ENCODE measurements around the gene ADAM12.

ADAM12 gene

GRCh38 chr10:126133906-126134656 lies 254.2 kb downstream of the ADAM12 start:
- no peak for DNase-seq

- no peak for DNase-seq
Measured at GRCh38 chr10:126133082-126133620, 255.1 kb downstream of the ADAM12 start.

DNA sequence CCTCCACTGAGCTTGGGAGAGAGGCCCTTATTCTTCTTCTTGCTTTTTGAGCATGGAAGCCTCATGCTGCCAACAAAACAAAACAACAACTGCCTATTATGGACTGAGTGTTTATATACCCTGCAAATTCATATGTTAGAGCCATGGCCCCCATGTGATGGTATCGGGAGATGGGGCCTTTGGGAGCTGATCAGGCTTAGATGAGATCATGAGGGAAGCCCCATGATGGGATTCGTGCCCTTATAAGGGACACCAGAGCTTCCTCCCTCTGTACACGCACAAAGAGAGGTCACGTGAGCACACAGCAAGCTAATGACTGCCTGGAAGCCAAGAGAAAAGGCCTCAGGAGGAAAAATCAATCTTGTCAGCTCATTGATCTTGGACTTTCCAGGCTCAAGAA lies 256.9 kb downstream of the ADAM12 start:
- no peak for DNase-seq

GRCh38 chr10:126130271-126130710 lies 258.0 kb downstream of the ADAM12 start:
- DNase-seq, result no peak

DNA sequence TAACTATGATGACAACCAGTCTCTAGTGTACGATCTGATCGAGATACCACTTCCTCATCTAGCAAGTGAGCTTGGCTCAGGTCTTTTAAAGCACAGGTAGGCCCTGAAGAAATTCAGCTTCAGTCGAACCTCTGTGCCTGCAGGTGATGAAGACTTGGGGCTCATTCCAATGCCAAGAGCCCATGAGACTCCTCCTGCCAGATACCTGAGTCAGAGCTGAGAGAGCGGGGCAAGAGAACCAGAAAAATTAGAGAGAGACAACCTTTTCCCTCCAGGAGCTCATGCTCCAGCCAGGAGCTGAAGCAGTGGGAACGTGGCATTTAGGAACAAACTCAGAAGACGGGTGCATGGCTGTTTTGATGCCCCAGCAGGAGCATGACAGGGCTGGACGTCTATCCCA lies 259.3 kb downstream of the ADAM12 start:
- no peak for DNase-seq

DNA sequence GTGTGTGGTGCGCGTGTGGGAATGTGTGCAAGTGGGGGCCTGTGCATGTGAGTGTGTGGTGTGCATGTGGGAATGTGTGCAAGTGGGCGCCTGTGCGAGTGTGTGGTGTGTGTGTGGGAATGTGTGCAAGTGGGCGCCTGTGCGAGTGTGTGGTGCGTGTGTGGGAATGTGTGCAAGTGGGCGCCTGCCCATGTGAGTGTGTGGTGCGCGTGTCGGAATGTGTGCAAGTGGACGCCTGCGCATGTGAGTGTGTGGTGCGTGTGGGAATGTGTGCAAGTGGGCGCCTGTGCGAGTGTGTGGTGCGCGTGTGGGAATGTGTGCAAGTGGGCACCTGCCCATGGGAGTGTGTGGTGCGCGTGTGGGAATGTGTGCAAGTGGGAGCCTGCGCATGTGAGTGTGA lies 259.7 kb downstream of the ADAM12 start:
- DNase-seq, result no peak

- no peak for DNase-seq
Measured at GRCh38 chr10:126127481-126128029, 260.7 kb downstream of the ADAM12 start.

GRCh38 chr10:126126866-126127265 lies 261.4 kb downstream of the ADAM12 start:
- no peak for DNase-seq

- DNase-seq, result no peak
Measured at GRCh38 chr10:126126023-126126422, 262.3 kb downstream of the ADAM12 start.

DNA sequence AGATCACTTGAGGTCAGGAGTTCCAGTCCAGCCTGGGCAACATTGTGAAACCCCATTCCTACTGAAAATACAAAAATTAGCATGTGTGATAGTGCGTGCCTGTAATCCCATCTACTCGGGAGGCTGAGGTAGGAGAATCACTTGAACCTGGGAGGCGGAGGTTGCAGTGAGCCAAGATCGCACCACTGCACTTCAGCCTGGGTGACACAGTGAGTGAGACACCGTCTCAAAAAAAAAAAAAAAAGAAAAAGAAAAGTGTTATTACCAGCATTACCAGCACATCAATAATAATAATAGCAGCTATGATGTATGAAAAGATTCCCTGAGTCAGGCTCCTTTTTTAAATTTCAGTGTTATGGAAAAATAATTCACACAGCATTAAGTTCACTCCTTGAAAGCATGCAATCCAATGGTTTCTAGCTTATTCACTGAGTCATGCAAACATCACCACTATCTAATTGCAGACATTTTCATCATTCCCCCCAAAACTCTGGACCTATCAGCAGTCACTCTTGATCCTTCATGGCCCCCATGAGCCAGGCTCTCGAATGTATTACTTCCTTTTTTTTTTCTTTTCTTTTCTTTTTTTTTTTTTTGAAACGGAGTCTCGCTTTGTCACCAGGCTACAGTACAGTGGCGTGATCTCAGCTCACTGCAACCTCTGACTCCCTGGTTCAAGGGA lies 263.5 kb downstream of the ADAM12 start:
- DNase-seq, result no peak

DNA sequence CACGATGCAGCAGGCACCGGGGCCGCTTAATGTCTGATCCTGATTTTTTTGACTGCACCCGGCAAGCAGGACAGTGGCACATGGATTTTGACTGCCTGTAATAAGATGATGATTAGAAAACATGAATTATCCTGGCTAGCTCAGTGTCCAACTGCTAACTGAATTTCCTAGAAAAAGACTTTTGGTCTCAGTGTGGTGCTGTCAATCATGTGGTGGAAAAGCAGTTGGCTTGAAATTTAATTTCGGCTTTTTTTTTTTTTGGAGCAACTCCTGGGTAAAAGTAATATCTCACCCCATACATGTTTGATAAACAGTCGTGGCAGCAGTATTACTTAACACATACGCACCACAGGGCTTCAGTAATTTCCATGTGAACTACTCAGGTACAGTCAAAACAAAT lies 264.2 kb downstream of the ADAM12 start:
- no peak for DNase-seq

GRCh38 chr10:126123466-126123865 lies 264.8 kb downstream of the ADAM12 start:
- no peak for DNase-seq

- DNase-seq, result no peak
Measured at GRCh38 chr10:126122881-126123280, 265.4 kb downstream of the ADAM12 start.

DNA sequence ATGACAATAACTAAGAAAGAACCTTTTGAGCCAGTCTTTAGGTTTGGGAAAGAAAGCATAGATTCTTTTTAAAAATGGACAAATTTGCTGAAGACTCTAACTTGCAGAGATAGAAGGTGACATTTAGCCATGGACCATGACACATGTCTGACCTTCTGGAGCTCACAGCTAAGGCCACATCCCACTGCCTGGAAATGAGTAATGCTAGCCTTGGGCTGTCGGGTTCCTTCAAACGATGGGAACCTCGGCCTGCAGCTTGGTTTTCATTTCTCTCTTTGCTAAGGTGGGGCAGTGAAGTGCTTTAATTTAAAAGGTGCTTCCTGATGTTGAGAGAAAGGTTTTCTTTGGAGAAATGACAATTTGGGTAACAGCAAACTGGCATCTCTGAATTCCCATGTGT lies 268.7 kb downstream of the ADAM12 start:
- no peak for DNase-seq

DNA sequence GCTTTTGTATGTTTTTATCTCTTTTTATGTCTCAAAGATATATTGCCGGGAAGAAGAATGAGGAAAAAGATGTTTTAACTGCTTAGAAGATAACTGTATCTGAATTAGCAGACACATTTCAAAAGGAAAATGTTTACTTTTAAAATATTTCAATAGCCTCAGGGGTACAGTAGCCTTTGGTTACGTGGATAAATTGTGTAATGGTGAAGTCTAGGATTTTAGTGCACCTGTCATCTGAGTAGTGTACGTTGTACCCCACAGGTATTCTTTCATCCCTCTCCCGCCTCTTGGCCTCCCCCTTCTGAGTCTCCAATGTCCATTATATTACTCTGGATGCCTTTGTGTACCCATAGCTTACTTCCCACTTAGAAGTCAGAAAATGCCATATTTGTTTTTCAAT lies 269.8 kb downstream of the ADAM12 start:
- no peak for DNase-seq

DNA sequence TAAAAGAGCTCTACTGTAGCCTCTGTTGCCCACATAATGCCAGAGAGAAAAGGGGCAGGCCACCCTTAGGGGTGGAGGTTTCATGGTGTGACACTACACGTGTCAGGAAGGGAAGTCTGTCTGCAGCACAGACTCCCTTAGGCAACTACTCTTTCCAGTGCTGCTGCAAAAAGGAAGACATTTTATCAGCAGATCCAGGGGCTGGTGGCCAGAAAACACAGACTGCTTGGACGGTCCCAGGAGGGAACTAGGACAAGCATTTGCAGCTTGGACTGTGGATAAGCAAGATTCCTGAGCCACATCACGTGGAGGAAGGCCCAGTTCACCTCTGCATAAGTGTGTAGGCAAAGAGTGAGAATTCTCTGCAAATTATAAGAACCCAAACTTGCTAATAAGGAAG lies 271.1 kb downstream of the ADAM12 start:
- DNase-seq, result no peak

DNA sequence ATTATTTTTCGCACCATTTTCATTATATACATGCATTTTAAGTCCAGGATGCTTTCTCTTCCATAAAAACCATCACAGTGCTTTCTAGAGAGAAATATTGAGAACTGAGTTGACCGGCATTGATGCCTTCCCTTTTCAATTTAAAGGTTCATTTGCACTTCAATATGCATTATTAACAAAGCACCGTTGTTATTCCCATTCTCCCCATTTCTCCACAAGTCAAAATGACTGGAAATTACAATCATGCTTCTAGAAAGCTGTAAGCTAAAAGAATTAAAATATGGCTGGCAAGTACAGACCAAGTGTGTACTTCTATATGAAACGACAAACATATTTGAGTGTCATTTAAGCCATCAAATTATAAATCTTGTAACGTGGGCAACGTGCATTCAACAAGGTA lies 272.4 kb downstream of the ADAM12 start:
- no peak for DNase-seq

DNA sequence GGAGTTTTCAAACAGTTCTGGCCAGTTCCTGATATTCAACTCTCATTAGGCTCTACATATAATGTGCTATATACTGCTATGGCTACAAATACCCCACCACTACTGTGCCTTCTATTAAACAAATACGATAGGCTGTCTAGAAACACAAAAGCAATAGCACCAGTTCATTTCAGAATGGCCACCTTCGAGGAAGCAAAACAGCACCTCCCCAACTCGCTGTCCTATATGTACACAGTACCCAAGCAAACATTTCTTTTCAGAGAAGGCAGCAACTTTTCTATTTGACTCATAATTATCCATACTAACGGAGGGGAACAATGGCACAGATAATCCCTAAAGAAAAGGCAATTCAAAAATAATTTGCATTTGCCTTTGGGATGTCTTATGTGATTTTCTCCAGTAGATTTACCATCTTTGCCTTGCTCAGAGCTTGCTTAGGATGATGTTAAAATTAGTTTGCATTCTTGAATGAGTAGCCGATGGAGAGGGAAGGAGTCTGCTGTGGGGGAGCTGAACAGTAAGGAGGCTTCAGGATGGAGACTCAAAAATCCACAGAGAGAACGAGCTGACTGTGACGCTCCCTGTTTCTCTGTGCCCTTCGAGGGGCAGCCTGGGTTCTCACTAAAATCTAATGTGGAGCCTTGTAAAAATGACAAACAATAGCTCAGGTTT lies 273.3 kb downstream of the ADAM12 start:
- no peak for DNase-seq

DNA sequence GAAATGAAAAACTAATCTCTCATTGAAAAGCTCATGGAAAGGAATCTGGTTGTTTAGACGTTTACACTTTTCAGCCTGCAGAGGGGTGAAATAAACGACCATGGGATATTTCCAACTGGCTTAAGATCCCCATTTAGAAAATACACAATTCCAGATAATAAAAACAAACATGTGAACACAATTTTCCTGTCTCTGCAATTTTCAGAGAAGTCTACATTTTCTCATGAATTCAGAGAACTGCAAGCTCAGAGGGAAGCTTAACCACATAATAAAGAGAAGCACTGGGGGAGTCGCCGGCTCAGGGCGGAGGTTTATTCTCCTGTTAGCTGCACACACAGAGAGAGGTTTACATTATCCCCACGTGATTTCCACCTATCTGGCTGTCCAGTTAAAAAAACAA lies 276.8 kb downstream of the ADAM12 start:
- DNase-seq, result no peak

GRCh38 chr10:126110489-126111180 lies 277.6 kb downstream of the ADAM12 start:
- DNase-seq, result no peak

DNA sequence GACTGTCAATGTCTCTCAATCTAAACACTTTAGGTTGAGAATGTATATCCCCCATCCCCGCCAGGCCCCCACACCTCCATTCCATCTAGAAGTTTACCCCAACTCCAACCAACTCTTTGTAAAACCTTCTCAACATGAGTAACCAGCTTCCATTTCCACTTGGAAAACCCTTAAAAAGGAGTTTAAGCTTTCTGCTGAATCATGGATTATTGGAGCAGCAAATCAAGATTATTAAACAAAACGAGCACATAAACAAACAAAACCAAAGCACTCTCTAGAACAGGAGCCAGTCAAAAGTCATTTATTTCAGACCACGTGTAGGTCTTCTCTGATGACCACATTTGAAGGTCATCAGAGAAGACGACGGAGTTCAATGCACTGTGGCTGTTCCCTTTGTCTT lies 278.4 kb downstream of the ADAM12 start:
- DNase-seq, result no peak

GRCh38 chr10:126108693-126109092 lies 279.6 kb downstream of the ADAM12 start:
- DNase-seq, result no peak

- no peak for DNase-seq
Measured at GRCh38 chr10:126104767-126105166, 283.5 kb downstream of the ADAM12 start.

All from stimulated activated CD4-positive, alpha-beta T cell treated with anti-CD3 and anti-CD28 coated beads, Interleukin-4, amount 100 ng/mL, for 1 hour (primary cell).